Measurements from ENCODE around the gene STX2.
A peak's percentile ranks its signal among the peaks of the same experiment; 100 is the strongest.
"Not testable (repeated sequence)": the region's sequence is repeated elsewhere in the genome, so short reads cannot be mapped to it uniquely, and the experiment has no call there.

Gene STX2

GRCh38 chr12:130838951-130839769 is at the start of gene STX2:
Gene STX2, minus strand, starts transcription at chr12:130839250. Its CDS starts 151 bp downstream, at chr12:130839099.
- DNase-seq (ENCODE audit: low spot score): peak; percentile 89

- DNase-seq (ENCODE audit: low spot score): not testable (repeated sequence)
Measured at GRCh38 chr12:130887190-130887589, 48.1 kb upstream of the STX2 start.

GRCh38 chr12:130881548-130881947 is 42.5 kb upstream of the STX2 start:
- DNase-seq (ENCODE audit: low spot score): no peak

- DNase-seq (ENCODE audit: low spot score): no peak
Measured at GRCh38 chr12:130881046-130881445, 42.0 kb upstream of the STX2 start.

GRCh38 chr12:130880411-130880885 is 41.4 kb upstream of the STX2 start:
- peak; percentile 54 for DNase-seq (ENCODE audit: low spot score)

GRCh38 chr12:130879781-130880389 is 40.8 kb upstream of the STX2 start:
- no peak for DNase-seq (ENCODE audit: low spot score)

GRCh38 chr12:130879212-130879686 is 40.2 kb upstream of the STX2 start:
- no peak for DNase-seq (ENCODE audit: low spot score)

GRCh38 chr12:130878193-130879185 is 39.4 kb upstream of the STX2 start:
- no peak for DNase-seq (ENCODE audit: low spot score)

- no peak for DNase-seq (ENCODE audit: low spot score)
Measured at GRCh38 chr12:130877333-130877732, 38.3 kb upstream of the STX2 start.

GRCh38 chr12:130876758-130877157 is 37.7 kb upstream of the STX2 start:
- DNase-seq (ENCODE audit: low spot score): no peak

GRCh38 chr12:130876297-130876696 is 37.2 kb upstream of the STX2 start:
- DNase-seq (ENCODE audit: low spot score): no peak

- DNase-seq (ENCODE audit: low spot score): not testable (repeated sequence)
Measured at GRCh38 chr12:130875708-130876107, 36.7 kb upstream of the STX2 start.

GRCh38 chr12:130875193-130875592 is 36.1 kb upstream of the STX2 start:
- no peak for DNase-seq (ENCODE audit: low spot score)

GRCh38 chr12:130874696-130875095 is 35.6 kb upstream of the STX2 start:
- no peak for DNase-seq (ENCODE audit: low spot score)

GRCh38 chr12:130873825-130874224 is 34.8 kb upstream of the STX2 start:
- DNase-seq (ENCODE audit: low spot score): peak; percentile 68

- no peak for DNase-seq (ENCODE audit: low spot score)
Measured at GRCh38 chr12:130873106-130873795, 34.2 kb upstream of the STX2 start.

- no peak for DNase-seq (ENCODE audit: low spot score)
Measured at GRCh38 chr12:130872179-130873096, 33.4 kb upstream of the STX2 start.

GRCh38 chr12:130871286-130872178 is 32.5 kb upstream of the STX2 start, which contains the start of gene RAN:
Gene RAN, plus strand, starts transcription at chr12:130872066. Its CDS starts 528 bp downstream, at chr12:130872594.
- DNase-seq (ENCODE audit: low spot score): peak; percentile 92
